ENCODE measurements around the gene STX3.

Gene STX3

DNA sequence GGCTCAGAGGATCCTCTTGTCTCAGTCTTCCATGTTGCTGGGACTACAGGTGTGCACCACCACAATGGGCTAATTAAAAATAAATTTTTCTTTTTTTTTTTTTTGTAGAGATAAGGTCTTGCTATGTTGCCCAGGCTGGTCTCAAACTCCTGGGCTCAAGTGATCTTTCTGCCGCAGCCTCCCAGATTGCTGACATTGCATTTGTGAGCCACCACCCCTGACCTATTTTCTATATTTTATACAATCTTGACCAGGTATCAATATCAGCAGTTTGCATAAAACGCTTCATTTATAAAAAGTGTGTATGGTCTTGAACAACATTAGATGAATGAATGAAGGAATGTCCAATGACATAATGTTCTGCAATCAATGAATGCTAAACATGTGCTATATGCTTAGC is 9.1 kb upstream of the STX3 start:
- H3K4me1 Mint-ChIP-seq, result no peaks in the 10 kb centered on the region
- ATAC-seq, result no peak
- H3K36me3 Mint-ChIP-seq (ENCODE audit: low read depth), result no peaks in the 10 kb centered on the region
- H3K27me3 Mint-ChIP-seq, result peaks cover 27% of the 10 kb centered on the region
- no peak for DNase-seq
- H3K4me3 Mint-ChIP-seq, result no peak overlapping the region
- no peaks in the 10 kb centered on the region for H3K9me3 Mint-ChIP-seq
- H3K27ac Mint-ChIP-seq, result no peak overlapping the region

DNA sequence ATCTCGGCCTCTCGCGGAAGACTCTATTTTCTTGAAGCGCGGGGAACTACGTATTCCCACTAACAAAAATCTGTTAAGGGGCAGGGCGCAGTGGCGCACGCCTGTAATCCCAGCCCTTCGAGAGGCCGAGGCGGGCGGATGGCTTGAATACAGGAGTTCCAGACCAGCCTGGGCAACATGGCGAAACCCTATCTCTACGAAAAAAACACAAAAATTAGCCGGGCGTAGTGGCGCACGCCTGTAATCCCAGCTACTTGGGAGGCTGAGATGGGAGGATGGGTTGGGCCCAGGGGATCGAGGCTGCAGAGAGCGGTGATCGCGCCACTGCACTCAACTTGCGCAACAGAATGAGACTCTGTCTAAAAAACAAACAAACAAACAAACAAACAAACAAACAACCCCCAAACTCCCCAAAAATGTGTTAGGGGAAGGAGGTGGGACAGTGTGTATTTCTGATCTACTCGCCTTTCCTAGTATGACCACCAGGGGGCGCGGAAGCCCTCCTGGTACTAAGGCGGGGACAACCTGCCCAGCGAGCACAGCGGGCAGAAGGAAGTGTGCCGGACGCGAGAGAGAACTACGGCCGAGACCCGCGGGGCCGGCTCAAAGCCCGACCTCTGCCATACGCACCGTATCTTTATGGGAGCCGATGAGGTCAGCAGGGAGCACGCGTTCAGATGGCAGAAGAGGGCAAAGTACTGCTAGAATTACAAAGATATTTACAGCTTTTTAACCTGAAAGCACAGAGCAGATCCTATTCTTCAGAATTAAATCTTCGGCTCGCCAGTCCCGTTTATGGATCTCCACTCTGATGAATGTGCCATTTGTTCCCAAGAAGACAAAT is 1.3 kb upstream of the STX3 start:
- peak overlapping the region; percentile 96 for H3K4me3 Mint-ChIP-seq
- peaks cover 10% of the 10 kb centered on the region for H3K27me3 Mint-ChIP-seq
- peak; percentile 78 for ATAC-seq
- H3K4me1 Mint-ChIP-seq, result peaks cover 23% of the 10 kb centered on the region
- H3K36me3 Mint-ChIP-seq (ENCODE audit: low read depth), result no peaks in the 10 kb centered on the region
- H3K9me3 Mint-ChIP-seq, result no peaks in the 10 kb centered on the region
- H3K27ac Mint-ChIP-seq, result peak overlapping the region; percentile 78
- DNase-seq, result peak; percentile 87

DNA sequence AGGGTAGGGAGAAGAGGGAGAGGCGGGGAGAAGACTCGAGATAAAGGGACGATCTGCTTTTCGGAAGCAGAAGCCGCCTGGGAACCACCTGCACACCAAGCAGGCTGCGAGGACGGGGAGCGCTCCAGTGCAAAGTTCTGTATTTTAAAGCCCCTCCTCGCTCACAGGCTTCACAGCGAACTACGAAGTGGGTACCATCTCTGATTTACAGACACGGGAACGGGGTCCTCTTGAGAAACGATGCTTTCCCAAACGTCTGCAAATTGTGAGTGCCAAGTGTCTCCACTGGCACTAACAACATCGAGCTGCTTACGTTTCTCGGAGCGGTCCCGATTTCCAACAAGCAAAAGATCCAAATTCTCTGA is 700 bp upstream of the STX3 start:
- ATAC-seq, result peak; percentile 21
- Mint-ChIP-seq H3K9me3 (no peaks in the 10 kb centered on the region), H3K36me3 (ENCODE audit: low read depth) (no peaks in the 10 kb centered on the region), H3K27me3 (peaks cover 6% of the 10 kb centered on the region), H3K4me3 (peak overlapping the region; percentile 96), H3K4me1 (peaks cover 23% of the 10 kb centered on the region), H3K27ac (peak overlapping the region; percentile 64)
- peak; percentile 15 for DNase-seq

DNA sequence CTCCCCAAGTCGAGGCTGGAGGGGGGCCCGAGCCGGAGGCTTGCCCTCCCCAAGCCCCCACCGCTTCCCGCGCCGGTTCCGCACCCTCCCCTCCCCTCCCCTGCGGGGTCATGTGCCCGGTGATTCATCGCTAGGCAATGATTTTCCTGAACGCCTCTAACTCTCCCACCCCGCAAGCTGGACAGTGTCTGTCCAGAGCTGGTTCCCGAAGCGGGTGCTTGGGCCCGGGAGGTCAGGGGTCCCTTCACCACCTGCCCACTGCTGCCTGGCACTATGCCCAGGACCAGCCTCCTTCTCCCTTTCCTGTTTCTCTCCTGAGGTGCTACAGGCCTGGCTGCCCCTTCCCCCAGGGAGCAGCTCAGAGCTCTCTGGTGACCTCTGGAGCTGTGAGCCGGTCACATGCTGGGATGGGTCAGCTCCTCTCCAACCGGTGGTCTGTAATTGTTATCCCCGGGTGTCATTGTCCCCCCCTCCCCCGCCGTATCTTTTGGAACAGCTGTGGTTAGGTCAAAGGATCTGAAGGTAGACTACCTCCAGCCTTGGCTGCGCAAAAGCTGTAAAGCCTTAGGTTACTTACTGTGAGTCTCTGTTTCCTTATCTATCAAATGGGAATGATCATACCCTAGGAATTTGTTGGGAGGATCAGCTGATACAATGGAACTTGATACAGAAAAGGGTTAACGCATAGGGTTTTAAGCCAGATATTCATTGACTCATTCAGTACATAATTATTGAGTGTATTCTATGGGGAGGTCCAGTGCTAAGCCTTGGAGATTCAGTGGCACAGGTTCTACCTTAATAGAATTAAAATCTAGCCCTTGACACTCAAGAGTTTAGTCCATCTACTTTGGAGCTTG is 753 bp downstream of the STX3 start:
- Mint-ChIP-seq H3K36me3 (ENCODE audit: low read depth) (no peaks in the 10 kb centered on the region), H3K4me3 (peak overlapping the region; percentile 79), H3K27me3 (no peaks in the 10 kb centered on the region), H3K27ac (no peak overlapping the region), H3K4me1 (peaks cover 23% of the 10 kb centered on the region), H3K9me3 (no peaks in the 10 kb centered on the region)
- ATAC-seq, result peak; percentile 35
- peak; percentile 42 for DNase-seq

DNA sequence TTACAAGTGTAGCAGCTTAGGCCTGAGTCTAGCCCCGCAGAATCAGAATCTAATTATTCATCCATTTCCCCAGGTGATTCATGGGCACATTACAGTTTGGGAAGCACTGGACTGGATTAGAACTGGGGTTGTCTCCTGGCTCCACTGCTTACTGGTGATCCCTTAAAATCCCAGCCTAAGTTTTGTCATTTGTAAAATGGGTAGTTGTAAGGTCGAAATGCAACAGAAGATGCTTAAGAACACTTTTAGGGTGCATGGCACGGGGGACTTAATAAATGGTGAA is 1.3 kb downstream of the STX3 start:
- Mint-ChIP-seq H3K36me3 (ENCODE audit: low read depth) (no peaks in the 10 kb centered on the region), H3K4me1 (peaks cover 23% of the 10 kb centered on the region), H3K4me3 (peak overlapping the region; percentile 2), H3K9me3 (no peaks in the 10 kb centered on the region), H3K27me3 (no peaks in the 10 kb centered on the region), H3K27ac (no peak overlapping the region)
- no peak for DNase-seq
- no peak for ATAC-seq

DNA sequence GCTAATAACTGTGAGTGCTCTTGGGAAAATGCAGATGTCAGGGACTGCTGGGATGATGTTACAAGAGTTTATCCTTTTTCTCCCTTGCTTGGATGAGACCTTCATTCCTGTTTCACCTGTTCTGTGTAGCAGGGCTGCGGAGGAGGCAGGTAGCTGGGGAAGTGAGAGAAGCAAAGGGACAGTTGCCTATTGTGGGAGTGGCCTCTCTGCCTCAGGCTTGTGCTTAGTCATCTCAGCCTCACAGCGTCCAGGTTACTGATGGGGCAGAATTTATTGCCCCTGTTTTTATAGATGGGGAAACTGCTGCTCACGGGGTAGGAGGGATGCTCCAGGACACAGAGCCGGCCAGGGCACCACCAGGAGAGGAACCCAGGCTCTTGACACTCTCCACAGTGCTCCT is 1.7 kb downstream of the STX3 start:
- H3K27ac Mint-ChIP-seq, result no peak overlapping the region
- H3K27me3 Mint-ChIP-seq, result no peaks in the 10 kb centered on the region
- DNase-seq (no peak), ATAC-seq (no peak)
- H3K9me3 Mint-ChIP-seq, result no peaks in the 10 kb centered on the region
- no peaks in the 10 kb centered on the region for H3K36me3 Mint-ChIP-seq (ENCODE audit: low read depth)
- H3K4me3 Mint-ChIP-seq, result peak overlapping the region; percentile 2
- H3K4me1 Mint-ChIP-seq, result peaks cover 23% of the 10 kb centered on the region

DNA sequence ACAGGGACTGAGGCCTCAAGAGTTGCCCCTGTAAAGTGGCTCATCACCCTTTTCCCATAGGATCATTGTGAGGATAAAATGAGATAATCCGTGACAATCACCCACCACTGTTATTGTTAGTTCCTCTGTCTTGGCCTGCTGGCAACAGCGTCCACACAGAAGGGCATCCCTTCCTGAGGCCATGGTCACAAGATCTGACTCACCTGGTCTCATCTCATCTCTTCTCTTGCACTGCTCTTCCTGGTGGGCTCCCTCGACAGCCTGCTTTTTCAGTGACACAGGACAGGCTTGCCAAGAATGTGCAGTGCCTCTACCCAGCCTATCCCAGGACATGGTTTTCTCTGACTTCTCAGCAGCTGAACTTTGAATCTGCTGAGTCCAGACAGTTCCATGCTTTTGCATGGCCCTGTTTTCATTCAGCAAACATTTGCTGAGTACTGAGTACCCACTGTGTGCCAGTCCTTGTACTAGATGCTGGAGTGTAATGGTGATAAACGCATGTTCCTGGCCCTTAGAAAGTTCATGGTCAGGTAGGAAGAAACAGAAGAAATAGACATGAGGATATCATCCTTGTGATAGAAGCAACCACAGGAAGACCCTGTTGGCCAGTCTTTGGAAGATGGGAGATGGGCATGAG is 3.3 kb downstream of the STX3 start:
- Mint-ChIP-seq H3K9me3 (no peaks in the 10 kb centered on the region), H3K4me3 (no peak overlapping the region), H3K27me3 (no peaks in the 10 kb centered on the region), H3K36me3 (ENCODE audit: low read depth) (no peaks in the 10 kb centered on the region), H3K27ac (no peak overlapping the region), H3K4me1 (peaks cover 23% of the 10 kb centered on the region)
- DNase-seq (no peak), ATAC-seq (no peak)

DNA sequence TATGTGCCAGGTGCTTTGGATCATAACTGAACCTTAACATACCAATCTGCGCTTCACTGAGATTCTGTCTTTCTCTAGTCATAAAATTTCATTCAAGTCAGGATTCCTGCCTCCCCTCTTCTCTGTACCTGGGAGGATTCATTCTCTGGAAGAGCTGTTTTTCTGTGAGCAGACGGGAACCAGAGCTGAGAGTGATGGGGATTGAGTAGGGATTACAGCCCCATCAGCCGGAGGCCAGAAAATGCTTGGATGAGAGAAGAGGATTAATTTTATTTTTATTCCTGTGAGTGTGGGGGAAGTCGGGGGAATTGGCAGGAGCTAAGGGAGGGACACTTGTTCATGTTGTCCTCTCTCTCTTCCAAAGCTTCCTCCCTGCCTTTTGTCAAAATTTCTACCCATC is 4.7 kb downstream of the STX3 start:
- Mint-ChIP-seq H3K27me3 (no peaks in the 10 kb centered on the region), H3K36me3 (ENCODE audit: low read depth) (no peaks in the 10 kb centered on the region), H3K27ac (no peak overlapping the region), H3K4me3 (no peak overlapping the region), H3K4me1 (peaks cover 16% of the 10 kb centered on the region), H3K9me3 (no peaks in the 10 kb centered on the region)
- ATAC-seq (no peak), DNase-seq (no peak)

DNA sequence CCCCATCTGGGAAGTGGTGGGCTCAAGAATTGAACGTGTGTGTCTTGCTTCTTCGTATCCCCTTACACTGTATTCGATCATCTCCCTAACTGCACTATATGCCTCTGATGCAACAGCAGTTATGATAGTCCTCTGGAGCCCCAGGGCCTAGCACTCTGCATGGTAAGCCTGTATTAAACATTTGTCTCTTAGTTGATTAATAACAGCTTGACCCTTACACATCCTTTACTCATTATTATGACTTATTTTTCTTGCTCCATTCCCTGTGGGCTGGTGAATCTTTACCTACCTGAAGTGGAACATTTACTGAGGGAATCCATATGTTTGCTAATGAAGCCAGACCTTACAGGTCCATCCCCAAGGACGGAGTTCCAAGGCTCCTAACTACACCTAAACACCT is 5.6 kb downstream of the STX3 start:
- ATAC-seq (no peak), DNase-seq (no peak)
- H3K4me3 Mint-ChIP-seq, result no peak overlapping the region
- peaks cover 18% of the 10 kb centered on the region for H3K4me1 Mint-ChIP-seq
- H3K36me3 Mint-ChIP-seq (ENCODE audit: low read depth), result no peaks in the 10 kb centered on the region
- no peaks in the 10 kb centered on the region for H3K9me3 Mint-ChIP-seq
- no peaks in the 10 kb centered on the region for H3K27me3 Mint-ChIP-seq
- H3K27ac Mint-ChIP-seq, result no peak overlapping the region

DNA sequence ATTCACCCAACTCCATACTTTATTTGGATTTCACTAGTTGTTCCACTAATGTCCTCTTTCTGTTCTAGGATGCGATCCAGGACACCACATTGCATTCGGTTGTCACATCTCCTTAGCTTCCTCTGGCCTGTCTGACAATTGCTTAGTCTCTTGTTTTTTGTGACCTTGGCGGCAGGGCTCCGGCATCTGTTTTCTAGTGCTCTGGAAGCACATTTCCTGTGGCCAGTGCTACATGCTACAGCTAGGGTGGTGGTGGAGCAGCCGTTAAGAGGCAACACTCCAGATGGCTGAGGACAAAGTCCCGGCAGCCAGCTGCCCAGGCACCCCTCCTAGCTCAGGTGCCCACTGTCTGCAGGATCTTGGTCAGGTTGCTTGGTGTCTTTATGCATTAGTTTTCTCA is 6.8 kb downstream of the STX3 start:
- no peak for DNase-seq
- H3K27me3 Mint-ChIP-seq, result no peaks in the 10 kb centered on the region
- H3K4me3 Mint-ChIP-seq, result no peak overlapping the region
- H3K4me1 Mint-ChIP-seq, result peaks cover 12% of the 10 kb centered on the region
- no peak overlapping the region for H3K27ac Mint-ChIP-seq
- no peak for ATAC-seq
- H3K9me3 Mint-ChIP-seq, result no peaks in the 10 kb centered on the region
- H3K36me3 Mint-ChIP-seq (ENCODE audit: low read depth), result no peaks in the 10 kb centered on the region

DNA sequence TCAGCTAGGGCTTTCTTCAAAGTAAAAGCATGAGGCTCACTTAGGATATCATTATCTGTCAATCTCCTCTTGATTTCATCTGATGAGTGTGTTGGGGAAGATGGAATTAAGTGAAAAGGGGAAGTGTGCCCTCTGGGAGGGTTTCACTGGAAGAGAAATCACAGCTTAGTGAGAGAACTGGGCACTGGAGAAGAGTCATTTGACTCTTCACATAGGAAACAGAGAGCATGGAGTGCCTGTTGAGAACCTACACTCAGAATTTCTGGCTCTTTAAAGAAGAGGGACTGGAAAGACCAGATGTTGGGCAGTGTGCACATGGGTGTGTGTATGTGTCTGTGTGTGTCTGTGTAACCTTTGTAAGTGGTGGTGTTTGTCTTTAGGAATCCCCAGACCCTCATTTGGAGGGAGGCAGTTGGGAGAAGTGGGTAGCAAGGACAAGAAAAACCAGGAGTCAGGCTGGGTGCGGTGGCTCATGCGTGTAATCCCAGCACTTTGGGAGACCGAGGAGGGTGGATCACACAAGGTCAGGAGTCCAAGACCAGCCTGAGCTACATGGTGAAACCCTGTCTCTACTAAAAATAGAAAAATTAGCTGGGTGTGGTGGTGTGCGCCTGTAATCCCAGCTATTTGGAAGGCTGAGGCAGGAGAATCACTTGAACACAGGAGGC is 10.0 kb downstream of the STX3 start:
- Mint-ChIP-seq H3K4me1 (peaks cover 8% of the 10 kb centered on the region), H3K27me3 (no peaks in the 10 kb centered on the region), H3K36me3 (ENCODE audit: low read depth) (no peaks in the 10 kb centered on the region), H3K4me3 (no peak overlapping the region), H3K9me3 (no peaks in the 10 kb centered on the region), H3K27ac (no peak overlapping the region)
- DNase-seq (no peak), ATAC-seq (no peak)

DNA sequence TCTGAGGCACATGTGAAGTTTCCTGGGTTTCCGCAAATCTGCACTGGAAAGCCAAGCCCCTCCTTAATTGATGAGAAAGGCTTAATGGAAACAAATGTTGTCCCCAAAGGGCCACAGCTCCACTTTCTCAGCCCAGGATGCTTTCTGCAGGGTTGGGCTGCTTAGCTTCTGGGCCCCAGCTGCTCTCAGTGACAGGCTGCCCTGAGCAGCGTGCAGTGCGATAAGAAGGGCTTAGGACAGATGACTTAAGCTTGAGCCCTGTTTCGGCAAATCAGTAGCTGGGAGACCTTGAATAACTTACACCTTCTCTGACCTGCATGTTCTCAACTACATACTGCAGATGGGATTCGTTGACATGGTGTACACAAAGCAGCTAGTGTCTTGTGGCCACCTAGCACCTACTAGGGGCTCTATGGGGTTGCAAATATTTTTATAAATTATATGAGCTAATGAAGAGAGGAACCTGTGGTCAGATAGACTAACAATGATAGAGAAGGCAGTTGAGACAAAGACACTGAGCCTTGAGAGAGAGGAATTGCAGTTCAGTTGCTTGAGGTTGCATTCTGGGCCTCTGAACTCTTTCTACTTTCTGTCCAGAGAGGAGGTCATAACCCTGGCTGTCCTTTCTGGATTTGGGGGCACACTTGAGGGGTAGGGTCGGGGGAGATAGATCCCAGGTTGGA is 11.5 kb downstream of the STX3 start:
- no peak overlapping the region for H3K4me3 Mint-ChIP-seq
- DNase-seq (no peak), ATAC-seq (no peak)
- no peaks in the 10 kb centered on the region for H3K36me3 Mint-ChIP-seq (ENCODE audit: low read depth)
- peaks cover 15% of the 10 kb centered on the region for H3K4me1 Mint-ChIP-seq
- no peaks in the 10 kb centered on the region for H3K9me3 Mint-ChIP-seq
- H3K27ac Mint-ChIP-seq, result no peak overlapping the region
- H3K27me3 Mint-ChIP-seq, result no peaks in the 10 kb centered on the region

DNA sequence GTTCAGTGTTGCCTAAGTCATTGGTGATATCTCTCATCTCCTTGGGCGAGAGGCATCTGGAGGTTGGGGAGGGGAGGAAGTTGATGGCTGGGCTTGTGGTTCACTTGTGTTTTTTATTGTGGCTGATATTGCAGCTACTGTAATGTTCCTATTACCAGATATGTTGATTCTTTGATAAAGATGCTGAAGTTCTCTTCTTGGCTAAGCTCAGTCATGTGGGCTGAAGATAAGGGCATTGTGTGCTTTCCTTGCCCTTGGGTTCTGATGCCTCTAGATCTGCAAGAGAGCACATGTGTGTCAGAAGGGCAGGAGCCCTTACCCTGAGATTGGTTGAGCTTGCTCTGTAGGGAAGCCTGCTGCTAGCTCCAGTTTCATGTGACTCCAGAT is 12.0 kb downstream of the STX3 start:
- no peaks in the 10 kb centered on the region for H3K9me3 Mint-ChIP-seq
- DNase-seq (no peak), ATAC-seq (peak; percentile 22)
- peaks cover 20% of the 10 kb centered on the region for H3K4me1 Mint-ChIP-seq
- H3K36me3 Mint-ChIP-seq (ENCODE audit: low read depth), result no peaks in the 10 kb centered on the region
- H3K4me3 Mint-ChIP-seq, result no peak overlapping the region
- no peaks in the 10 kb centered on the region for H3K27me3 Mint-ChIP-seq
- H3K27ac Mint-ChIP-seq, result no peak overlapping the region

DNA sequence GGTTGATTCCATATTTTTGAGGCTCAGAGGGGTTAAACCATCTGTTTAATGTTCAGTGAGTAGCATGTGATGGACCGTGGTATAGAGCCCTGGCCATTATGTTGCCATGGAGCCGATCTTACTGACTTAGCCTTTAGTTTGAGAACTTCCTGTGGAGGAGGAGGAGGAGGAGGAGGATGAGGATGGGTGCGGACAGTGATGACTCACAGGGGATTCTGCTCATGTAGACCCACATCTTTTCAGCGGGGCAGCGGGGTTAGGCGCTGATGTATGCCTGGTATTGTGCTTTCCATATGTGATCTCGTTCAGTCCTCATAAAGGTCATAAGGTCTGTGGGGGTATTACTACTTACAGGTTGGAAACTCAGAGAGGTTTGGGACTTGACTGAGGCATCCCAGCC is 13.9 kb downstream of the STX3 start:
- ATAC-seq (peak; percentile 25), DNase-seq (no peak)
- Mint-ChIP-seq H3K27me3 (no peaks in the 10 kb centered on the region), H3K9me3 (no peaks in the 10 kb centered on the region), H3K4me1 (peaks cover 30% of the 10 kb centered on the region), H3K36me3 (ENCODE audit: low read depth) (peaks cover 1% of the 10 kb centered on the region), H3K27ac (no peak overlapping the region), H3K4me3 (no peak overlapping the region)

Measured in activated naive CD8-positive, alpha-beta T cell treated with anti-CD3 and anti-CD28 coated beads, Interleukin-2, amount 50 U/mL, for 24 hours (primary cell).